Body of pancreas (tissue), 4 donors: ENCODE results near the gene TMEM233.

ENCODE experiments used
- POLR2A ChIP-seq, 3 donors: fragments of 450-650 bp; IDR thresholded peaks; one replicate each; pipeline ENCODE4 v1.6.1; 2016; ENCODE audit warnings: antibody characterized with exemption in 3 of 3, mild to moderate bottlenecking in 2 of 3
- TF ChIP-seq, protein P1 (sequence below), 7 experiments: fragments of 450-650 bp in 4 of 7; fragments of 200-600 bp in 3 of 7; sonication (generic) in 3 of 7; IDR thresholded peaks; one replicate each; pipeline ENCODE4 v1.5.1; 2016 to 2019; ENCODE audit warnings: antibody characterized with exemption in 7 of 7

DNA sequence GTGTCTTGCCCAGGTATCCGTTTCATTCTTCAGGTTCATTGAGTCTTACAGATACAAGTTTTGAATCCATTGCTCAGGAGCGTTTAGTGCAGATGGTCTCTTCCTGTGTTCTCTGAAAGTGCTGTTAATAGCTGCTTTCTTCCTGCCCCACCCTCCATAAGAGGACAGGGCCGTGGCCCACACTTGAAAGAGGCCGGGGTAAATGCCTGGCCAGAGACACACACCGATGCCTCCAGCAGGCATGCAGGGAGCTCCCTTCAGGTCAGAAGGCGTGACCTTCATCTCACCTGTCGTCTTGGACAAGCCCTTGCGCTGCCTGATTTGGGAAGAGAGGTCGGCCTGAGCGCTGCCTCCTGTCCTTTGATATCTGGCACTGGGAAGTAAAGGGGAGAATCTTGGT, 85.9 kb downstream of the TMEM233 start:
- TF ChIP-seq, protein P1, sequence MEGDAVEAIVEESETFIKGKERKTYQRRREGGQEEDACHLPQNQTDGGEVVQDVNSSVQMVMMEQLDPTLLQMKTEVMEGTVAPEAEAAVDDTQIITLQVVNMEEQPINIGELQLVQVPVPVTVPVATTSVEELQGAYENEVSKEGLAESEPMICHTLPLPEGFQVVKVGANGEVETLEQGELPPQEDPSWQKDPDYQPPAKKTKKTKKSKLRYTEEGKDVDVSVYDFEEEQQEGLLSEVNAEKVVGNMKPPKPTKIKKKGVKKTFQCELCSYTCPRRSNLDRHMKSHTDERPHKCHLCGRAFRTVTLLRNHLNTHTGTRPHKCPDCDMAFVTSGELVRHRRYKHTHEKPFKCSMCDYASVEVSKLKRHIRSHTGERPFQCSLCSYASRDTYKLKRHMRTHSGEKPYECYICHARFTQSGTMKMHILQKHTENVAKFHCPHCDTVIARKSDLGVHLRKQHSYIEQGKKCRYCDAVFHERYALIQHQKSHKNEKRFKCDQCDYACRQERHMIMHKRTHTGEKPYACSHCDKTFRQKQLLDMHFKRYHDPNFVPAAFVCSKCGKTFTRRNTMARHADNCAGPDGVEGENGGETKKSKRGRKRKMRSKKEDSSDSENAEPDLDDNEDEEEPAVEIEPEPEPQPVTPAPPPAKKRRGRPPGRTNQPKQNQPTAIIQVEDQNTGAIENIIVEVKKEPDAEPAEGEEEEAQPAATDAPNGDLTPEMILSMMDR (IDR thresholded peaks at IDR 0.05): no peak
- TF ChIP-seq POLR2A (IDR thresholded peaks at IDR 0.05): no peak
